HG03280 (cell line): ENCODE measurements around the gene ITPKC.

ENCODE experiments used
- ATAC-seq: cut with Tn5 transposase; IDR thresholded peaks from one replicate; pipeline ENCODE4 v1.9.1; 2021; ENCODE audit warnings: mild to moderate bottlenecking, moderate library complexity; ENCODE audit not compliant: unreplicated experiment

The ITPKC gene

GRCh38 chr19:40716482-40717324, at the start of gene ITPKC, which contains the start of gene COQ8B:
Gene ITPKC (plus strand): TSS chr19:40717112. CDS start chr19:40717136, 24 bp downstream.
Gene COQ8B (minus strand): TSS chr19:40716886. CDS start chr19:40714632, 2,254 bp downstream.
- peak; percentile 77 for ATAC-seq

GRCh38 chr19:40667602-40668001, 49.3 kb upstream of the ITPKC start:
- ATAC-seq, result no peak

DNA sequence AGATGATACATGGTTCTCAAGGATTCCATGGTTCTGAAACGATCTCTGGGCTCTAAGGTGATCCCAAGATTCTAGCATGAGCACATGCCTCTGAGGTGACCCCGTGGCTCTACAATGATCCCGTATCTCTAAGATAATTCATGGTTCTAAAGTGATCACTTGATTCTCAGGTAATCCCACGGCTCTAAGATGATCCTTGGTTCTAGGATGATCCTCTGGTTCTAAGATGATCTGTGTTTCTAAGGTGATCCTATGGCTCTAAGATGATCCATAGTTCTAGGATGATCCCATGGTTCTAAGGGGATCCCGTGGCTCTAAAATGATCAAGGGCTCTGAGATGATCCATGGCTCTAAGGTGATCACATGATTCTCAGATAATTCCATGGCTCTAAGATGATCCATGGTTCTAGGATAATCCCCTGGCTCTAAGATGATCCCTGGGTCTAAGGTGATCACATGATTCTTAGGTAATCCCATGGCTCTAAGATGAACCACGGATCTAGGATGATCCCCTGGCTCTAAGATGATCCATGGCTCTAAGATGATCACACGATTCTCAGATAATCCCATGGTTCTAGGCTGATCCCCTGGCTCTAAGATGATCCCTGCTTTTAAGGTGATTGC, 47.8 kb upstream of the ITPKC start:
- ATAC-seq, result no peak

DNA sequence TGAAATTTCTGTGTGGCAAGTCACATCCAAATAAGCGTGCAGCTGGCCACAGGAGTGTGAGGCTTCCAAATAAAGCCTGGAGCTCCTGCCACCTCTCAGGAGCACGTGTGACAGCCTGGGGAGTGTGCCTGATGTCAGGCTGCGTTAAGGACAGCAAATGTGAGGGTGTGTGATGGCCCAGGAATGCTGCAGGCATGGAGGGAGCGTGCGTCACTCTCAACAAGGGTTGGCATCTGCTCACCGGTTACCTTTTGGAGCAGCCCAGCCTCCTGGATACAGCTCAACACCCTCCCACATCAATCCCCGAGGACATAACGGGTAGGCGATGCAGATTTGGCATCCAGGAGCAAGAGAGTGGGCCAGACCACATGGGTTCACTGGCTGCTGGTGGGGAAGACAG, 45.5 kb upstream of the ITPKC start:
- no peak for ATAC-seq

- ATAC-seq, result no peak
Observed at GRCh38 chr19:40672038-40672437, 44.9 kb upstream of the ITPKC start.

DNA sequence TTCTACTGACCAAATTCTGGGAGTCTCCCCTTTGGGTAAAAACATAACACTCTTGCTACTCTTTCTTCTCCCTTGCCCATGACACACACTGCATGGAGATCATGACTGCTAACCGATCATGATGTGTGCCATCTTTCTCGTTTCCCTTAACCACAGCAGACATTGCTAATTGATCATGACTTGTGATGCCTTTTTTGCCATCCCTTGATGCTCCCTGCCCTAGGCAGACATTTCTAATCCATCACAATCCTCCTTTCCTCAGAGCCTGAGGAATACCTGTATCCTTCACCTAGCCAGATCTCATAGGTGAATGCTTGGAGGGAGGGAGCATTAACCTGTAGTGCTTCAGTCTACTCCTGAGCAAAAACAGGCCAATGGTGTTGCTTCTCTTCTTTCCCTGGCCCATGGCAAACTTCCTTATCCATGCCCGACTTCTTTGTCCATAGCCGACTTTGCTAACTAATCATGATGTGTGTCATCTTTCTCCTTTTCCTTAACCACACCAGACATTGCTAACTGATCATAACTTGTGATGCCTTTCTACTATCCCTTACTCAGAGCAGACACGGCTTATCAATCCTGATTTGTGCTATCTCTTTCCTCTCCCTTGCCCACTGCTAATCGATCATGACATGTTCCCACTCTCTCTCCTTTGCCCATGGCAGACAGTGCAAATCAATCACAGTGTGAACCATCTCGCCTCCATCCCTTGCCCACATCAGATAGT, 44.2 kb upstream of the ITPKC start:
- ATAC-seq, result no peak

GRCh38 chr19:40673397-40673796, 43.5 kb upstream of the ITPKC start:
- ATAC-seq, result no peak

GRCh38 chr19:40674291-40674690, 42.6 kb upstream of the ITPKC start:
- ATAC-seq, result no peak

DNA sequence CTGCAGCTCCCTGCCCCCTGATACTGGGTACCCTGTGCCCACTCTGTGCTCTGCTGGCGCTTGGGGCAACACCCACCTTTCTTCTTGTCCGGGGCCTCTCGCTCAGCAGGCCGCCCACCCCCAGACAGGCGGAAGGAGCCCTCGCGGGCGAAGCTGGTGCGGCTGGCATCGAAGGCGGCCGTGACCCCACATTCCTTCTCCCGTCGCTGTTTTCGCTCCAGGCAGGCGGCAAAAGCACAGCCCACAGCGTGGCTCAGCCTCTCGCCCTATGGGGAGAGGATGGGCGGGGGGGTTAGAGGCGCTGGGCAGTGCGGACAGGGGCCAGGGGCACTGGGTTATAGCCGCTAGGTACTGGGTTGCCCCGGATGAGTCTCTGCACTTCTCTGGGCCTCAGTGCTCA, 39.8 kb upstream of the ITPKC start:
- no peak for ATAC-seq

- no peak for ATAC-seq
Observed at GRCh38 chr19:40681039-40681438, 35.9 kb upstream of the ITPKC start.

DNA sequence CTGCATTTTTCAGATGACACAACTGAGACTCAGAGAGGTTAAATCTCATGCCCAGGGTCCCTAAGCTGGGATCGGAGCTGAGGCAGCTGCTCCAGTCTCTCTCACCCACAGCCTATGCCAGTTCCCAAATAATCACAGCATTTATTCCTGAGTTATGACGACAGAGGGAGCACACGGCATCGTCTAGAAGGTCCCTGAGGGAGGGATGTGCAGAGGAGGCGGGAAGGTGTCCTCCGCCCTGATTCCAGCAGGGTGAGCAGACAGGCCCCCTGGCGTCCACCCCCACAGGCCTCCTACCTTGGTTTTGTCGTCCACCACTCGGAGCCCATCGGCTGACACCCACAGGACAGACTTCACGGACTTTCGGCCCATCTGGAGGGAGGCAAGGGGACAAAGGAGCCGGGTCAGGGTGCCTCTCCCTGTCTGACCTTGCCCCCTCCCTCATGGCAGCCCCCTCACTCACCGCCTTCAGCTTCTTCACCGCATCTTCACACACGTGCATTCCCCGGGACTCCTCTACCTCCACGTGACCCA, 34.4 kb upstream of the ITPKC start:
- no peak for ATAC-seq

DNA sequence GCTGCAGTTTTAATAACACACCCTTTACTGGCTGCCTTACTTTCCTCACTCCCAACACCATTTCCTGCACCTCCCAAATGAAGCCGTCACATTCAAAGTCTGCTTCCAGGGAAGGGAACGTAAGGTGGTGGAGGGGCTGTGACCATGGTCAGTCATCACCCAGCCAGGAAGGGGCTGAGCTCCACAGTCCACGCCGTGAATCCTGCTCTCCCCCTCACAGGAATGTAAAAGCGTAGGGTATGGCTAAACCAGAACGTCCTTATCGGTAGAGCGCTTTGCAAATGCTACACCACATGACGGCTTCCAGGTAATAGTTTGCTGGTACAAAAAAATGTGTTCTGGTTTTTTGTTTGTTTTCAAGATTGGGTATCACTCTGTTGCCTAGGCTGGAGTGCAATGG, 33.5 kb upstream of the ITPKC start:
- ATAC-seq, result no peak

- no peak for ATAC-seq
Observed at GRCh38 chr19:40684280-40684679, 32.6 kb upstream of the ITPKC start.

- no peak for ATAC-seq
Observed at GRCh38 chr19:40685016-40685526, 31.8 kb upstream of the ITPKC start.

DNA sequence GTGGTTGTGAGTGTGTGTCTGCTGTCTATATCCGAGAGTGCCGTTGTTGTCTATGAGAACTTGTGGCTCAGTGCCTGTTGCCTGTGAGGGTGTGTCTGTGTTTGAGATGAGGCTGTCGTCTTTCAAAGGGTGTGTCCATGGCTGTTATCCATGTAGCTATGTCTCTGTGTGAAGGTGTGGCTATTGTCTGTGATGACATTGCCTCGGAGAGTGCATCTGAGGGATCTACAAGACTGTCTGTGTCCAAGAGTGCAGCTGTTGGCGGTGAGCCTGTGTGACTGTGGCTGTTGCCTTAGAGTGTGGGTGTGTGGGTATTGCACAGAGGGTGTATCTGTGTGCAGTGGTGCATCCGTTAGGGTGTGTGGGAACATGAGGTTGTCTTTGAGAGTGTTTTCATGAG, 31.3 kb upstream of the ITPKC start:
- no peak for ATAC-seq

DNA sequence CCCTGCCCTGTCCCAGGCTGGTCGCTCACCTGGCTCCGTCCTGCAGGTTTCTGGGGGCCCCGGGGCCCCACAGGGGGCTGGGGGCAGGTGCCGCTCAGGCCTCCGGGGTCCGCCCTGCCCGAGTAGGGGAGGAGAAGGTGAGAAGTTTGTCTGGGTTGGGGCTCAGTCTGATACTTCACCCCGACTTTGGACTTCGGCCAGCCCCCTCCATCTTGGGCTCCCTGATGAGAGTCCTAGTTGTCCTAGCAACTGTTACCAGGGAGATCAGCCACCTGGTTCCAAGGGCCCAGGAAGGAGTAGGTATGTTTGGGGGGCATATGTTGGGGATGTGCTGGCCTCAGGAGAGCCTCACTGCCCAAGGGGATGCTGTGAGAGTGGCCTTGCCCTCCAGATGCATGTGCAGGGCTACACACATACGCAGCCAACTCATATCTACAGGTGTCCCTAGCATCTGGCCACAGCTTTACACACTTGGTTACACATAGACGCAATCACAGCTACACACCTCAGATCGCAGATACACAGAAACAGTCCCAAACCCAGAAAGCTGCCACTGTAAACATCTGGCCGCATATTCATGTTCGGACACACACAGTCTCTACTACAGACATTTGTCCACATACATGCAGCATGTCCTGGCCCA, 29.9 kb upstream of the ITPKC start:
- ATAC-seq, result no peak

DNA sequence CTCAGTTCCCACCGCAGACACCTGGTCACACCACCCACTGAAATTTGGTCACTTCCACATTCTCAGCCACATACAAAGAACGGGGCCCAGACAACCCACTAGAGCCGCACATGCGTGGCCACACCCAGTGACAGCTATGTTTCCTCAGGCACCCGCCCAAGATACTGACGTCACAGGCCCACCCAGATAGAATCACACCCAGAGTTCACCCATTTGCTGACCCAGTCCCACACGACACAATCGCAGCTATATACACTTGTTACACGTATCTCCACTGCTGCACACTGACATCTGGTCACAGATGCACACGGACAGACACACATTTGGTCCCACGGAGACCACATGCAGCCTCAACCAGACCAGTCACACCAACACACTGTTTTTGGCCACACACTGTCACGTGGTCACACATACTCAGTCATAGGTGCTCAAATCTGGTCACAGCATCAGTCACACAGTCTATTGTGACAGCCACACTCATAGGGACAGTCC, 29.3 kb upstream of the ITPKC start:
- ATAC-seq, result no peak

DNA sequence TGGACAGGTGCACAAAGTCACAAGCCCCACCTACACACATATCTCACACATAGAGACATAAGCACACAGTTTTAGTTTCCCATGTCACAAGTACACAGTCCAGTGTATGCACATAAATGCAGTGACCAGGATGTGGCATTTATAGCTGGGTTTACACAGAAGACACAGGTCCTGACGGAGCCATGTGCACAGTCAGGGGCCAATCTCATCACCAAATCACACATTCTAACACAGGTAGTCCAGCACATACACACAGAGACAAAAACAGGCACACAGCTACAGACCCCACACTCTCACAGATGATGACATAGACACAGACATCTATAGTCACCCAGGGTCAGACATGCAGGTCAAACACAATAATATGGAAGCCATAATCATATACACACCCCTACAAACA, 28.6 kb upstream of the ITPKC start:
- no peak for ATAC-seq

DNA sequence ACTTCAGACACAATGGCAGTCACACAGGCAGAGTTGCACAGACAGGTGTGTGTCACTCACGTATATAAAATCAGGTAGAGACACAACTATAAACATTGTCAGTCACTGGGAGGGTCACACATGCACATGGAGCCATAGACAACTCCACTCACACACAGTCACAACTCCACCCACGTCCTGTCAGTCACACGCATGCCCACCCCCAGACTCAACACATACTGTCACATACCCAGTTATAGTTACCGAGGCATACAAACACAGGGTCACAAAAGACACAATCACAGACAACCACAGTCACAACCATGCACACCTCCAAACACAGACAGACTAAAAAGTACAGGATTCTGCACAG, 27.9 kb upstream of the ITPKC start:
- ATAC-seq, result no peak

GRCh38 chr19:40689339-40690049, 27.4 kb upstream of the ITPKC start:
- ATAC-seq, result no peak
